Measurements from ENCODE around the gene ENOX1.

The ENOX1 gene

DNA sequence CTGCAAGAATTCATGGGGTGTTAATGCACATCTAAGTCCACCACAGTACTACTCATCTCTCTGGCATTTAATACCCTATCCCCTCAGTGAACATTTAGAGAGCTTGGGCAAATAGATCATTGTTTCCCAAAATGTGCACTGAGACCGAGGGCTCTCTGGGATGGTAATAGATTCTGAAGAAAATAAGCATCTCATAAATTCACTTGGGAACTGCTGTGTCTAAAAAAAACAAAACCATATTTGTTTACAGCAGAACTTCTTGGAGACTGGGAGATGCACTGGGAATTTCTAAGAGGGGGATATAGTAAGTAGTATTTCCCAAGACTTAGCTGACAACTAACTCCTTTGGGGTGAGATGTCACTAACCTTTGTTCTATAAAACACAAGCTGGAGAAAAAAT, 58.4 kb downstream of the ENOX1 start:
- TF ChIP-seq EZH2 (IDR thresholded peaks at IDR 0.05; ENCODE audit: borderline replicate concordance, low read length) = no peak
- TF ChIP-seq, protein P1, sequence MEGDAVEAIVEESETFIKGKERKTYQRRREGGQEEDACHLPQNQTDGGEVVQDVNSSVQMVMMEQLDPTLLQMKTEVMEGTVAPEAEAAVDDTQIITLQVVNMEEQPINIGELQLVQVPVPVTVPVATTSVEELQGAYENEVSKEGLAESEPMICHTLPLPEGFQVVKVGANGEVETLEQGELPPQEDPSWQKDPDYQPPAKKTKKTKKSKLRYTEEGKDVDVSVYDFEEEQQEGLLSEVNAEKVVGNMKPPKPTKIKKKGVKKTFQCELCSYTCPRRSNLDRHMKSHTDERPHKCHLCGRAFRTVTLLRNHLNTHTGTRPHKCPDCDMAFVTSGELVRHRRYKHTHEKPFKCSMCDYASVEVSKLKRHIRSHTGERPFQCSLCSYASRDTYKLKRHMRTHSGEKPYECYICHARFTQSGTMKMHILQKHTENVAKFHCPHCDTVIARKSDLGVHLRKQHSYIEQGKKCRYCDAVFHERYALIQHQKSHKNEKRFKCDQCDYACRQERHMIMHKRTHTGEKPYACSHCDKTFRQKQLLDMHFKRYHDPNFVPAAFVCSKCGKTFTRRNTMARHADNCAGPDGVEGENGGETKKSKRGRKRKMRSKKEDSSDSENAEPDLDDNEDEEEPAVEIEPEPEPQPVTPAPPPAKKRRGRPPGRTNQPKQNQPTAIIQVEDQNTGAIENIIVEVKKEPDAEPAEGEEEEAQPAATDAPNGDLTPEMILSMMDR (IDR thresholded peaks at IDR 0.05; ENCODE audit: low read length) = no peak
- H3K9ac ChIP-seq (ENCODE audit: low read length) = no peak overlapping the region
- H3K4me2 ChIP-seq (ENCODE audit: low read length) = no peak overlapping the region
- H2AFZ ChIP-seq (ENCODE audit: low read length) = no peak overlapping the region
- no peaks in the 10 kb centered on the region for H3K4me1 ChIP-seq (ENCODE audit: insufficient read depth, low read length, severe bottlenecking)
- no peaks in the 10 kb centered on the region for H3K9me3 ChIP-seq (ENCODE audit: low read length)
- H3F3A ChIP-seq (ENCODE audit: insufficient read depth, low read length) = no peaks in the 10 kb centered on the region
- H3K9me2 ChIP-seq (ENCODE audit: low read depth, low read length) = no peaks in the 10 kb centered on the region
- H3K79me2 ChIP-seq (ENCODE audit: insufficient read depth, low read length) = no peaks in the 10 kb centered on the region
- no peaks in the 10 kb centered on the region for H3K36me3 ChIP-seq (ENCODE audit: insufficient read depth, low read length)
- H3K4me3 ChIP-seq (ENCODE audit: low read depth, low read length, poor library complexity, severe bottlenecking) = no peak overlapping the region
- no peak overlapping the region for H3K27ac ChIP-seq (ENCODE audit: low read depth, low read length, poor library complexity, severe bottlenecking)
- H3K27me3 ChIP-seq (ENCODE audit: insufficient read depth, low read length) = no peaks in the 10 kb centered on the region
- H4K20me1 ChIP-seq (ENCODE audit: insufficient read depth, low read length) = no peaks in the 10 kb centered on the region

DNA sequence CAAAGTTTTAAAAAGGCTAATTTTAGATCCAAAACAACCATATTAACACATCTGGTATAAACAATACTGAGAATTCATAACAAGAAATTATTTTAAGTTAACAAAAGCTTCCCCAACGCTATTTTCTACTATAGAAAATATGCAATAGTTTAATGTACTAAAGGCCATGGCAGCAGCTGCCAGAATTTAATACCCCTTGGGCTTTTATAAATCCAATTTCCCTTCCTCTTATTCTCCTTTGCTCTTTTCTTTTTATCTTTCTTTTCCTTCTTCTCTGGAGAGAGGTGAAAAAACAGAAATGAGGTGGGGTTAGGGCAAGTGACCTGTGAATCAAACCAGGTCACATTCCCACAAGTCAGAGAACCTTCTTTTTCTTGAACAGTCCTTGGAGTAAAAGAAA, 58.9 kb downstream of the ENOX1 start:
- Histone ChIP-seq H3K9me2 (ENCODE audit: low read depth, low read length) (no peaks in the 10 kb centered on the region), H2AFZ (ENCODE audit: low read length) (no peak overlapping the region), H3K4me2 (ENCODE audit: low read length) (no peak overlapping the region), H3F3A (ENCODE audit: insufficient read depth, low read length) (no peaks in the 10 kb centered on the region), H3K9me3 (ENCODE audit: low read length) (no peaks in the 10 kb centered on the region), H3K4me1 (ENCODE audit: insufficient read depth, low read length, severe bottlenecking) (no peaks in the 10 kb centered on the region), H3K36me3 (ENCODE audit: insufficient read depth, low read length) (no peaks in the 10 kb centered on the region), H4K20me1 (ENCODE audit: insufficient read depth, low read length) (no peaks in the 10 kb centered on the region), H3K79me2 (ENCODE audit: insufficient read depth, low read length) (no peaks in the 10 kb centered on the region), H3K9ac (ENCODE audit: low read length) (no peak overlapping the region), H3K27ac (ENCODE audit: low read depth, low read length, poor library complexity, severe bottlenecking) (no peak overlapping the region), H3K27me3 (ENCODE audit: insufficient read depth, low read length) (no peaks in the 10 kb centered on the region), H3K4me3 (ENCODE audit: low read depth, low read length, poor library complexity, severe bottlenecking) (no peak overlapping the region)
- no peak for TF ChIP-seq EZH2 (IDR thresholded peaks at IDR 0.05; ENCODE audit: borderline replicate concordance, low read length)
- TF ChIP-seq, protein P1 (IDR thresholded peaks at IDR 0.05; ENCODE audit: low read length) = no peak

DNA sequence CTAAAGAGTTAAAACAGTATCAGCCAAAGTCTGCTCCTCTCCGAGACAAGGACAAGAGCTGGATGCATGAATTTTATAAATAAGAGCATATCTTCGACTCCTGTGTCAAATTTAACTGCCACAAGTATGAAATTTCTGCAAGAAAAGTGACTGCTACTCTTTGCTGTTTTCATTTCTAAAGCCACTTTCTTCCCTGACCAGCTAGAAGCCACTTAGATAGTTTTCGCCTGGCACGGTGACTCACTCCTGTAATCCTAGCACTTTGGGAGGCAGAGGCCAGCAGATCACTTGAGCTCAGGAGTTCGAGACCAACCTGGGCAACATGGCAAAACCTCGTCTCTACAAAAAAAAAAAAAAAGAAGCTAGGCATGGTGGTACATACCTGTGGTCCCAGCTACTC, 61.3 kb downstream of the ENOX1 start:
- Histone ChIP-seq H3K9me3 (ENCODE audit: low read length) (no peaks in the 10 kb centered on the region), H3K27ac (ENCODE audit: low read depth, low read length, poor library complexity, severe bottlenecking) (no peak overlapping the region), H3K4me3 (ENCODE audit: low read depth, low read length, poor library complexity, severe bottlenecking) (no peak overlapping the region), H3K27me3 (ENCODE audit: insufficient read depth, low read length) (no peaks in the 10 kb centered on the region), H4K20me1 (ENCODE audit: insufficient read depth, low read length) (no peaks in the 10 kb centered on the region), H3K4me2 (ENCODE audit: low read length) (no peak overlapping the region), H3K9me2 (ENCODE audit: low read depth, low read length) (no peaks in the 10 kb centered on the region), H2AFZ (ENCODE audit: low read length) (no peak overlapping the region), H3K79me2 (ENCODE audit: insufficient read depth, low read length) (no peaks in the 10 kb centered on the region), H3K9ac (ENCODE audit: low read length) (no peak overlapping the region), H3K36me3 (ENCODE audit: insufficient read depth, low read length) (no peaks in the 10 kb centered on the region), H3F3A (ENCODE audit: insufficient read depth, low read length) (no peaks in the 10 kb centered on the region), H3K4me1 (ENCODE audit: insufficient read depth, low read length, severe bottlenecking) (no peaks in the 10 kb centered on the region)
- TF ChIP-seq EZH2 (IDR thresholded peaks at IDR 0.05; ENCODE audit: borderline replicate concordance, low read length) = no peak
- TF ChIP-seq, protein P1 (IDR thresholded peaks at IDR 0.05; ENCODE audit: low read length) = no peak

All from OCI-LY1 (cell line).